NT2/D1 (cell line): ENCODE measurements around the gene HOXB9.

Source experiments
- DNase-seq: peaks from one replicate; pipeline ENCODE4 v3.0.0-alpha.2; 2011; ENCODE audit warnings: low read depth, low spot score
- H3K27me3 ChIP-seq: 2 replicates; pipeline ENCODE4 v1.6.0; 2011; ENCODE audit warnings: mild to moderate bottlenecking; ENCODE audit not compliant: insufficient read length, insufficient read depth
- H3K36me3 ChIP-seq: 2 replicates; pipeline ENCODE4 v1.6.1; 2011; ENCODE audit warnings: mild to moderate bottlenecking, low read length, mixed read lengths; ENCODE audit not compliant: insufficient read depth, insufficient read length
- H3K4me1 ChIP-seq: 2 replicates; pipeline ENCODE4 v1.5.1; 2011; ENCODE audit not compliant: insufficient read depth, insufficient read length
- H3K4me3 ChIP-seq: 2 replicates; pipeline ENCODE4 v1.5.1; 2011; ENCODE audit warnings: low read depth; ENCODE audit not compliant: insufficient read length
- H3K9ac ChIP-seq: 2 replicates; pipeline ENCODE4 v1.6.0; 2011; ENCODE audit warnings: low read depth; ENCODE audit not compliant: insufficient read length
- H3K9me3 ChIP-seq: 2 replicates; pipeline ENCODE4 v1.5.1; 2011; ENCODE audit warnings: mild to moderate bottlenecking, low read length; ENCODE audit not compliant: insufficient read depth
- SUZ12 ChIP-seq: IDR thresholded peaks from 2 replicates; pipeline ENCODE4 v1.6.1; 2011; ENCODE audit not compliant: insufficient read length, insufficient read depth; ENCODE audit errors: extremely low read depth
- YY1 ChIP-seq: IDR thresholded peaks from 2 replicates; pipeline ENCODE4 v1.6.1; 2011; ENCODE audit not compliant: insufficient read length, insufficient read depth
- ZNF274 ChIP-seq: IDR thresholded peaks from 2 replicates; pipeline ENCODE4 v1.6.1; 2011; ENCODE audit warnings: mild to moderate bottlenecking, low read depth, low read length

HOXB9 gene

DNA sequence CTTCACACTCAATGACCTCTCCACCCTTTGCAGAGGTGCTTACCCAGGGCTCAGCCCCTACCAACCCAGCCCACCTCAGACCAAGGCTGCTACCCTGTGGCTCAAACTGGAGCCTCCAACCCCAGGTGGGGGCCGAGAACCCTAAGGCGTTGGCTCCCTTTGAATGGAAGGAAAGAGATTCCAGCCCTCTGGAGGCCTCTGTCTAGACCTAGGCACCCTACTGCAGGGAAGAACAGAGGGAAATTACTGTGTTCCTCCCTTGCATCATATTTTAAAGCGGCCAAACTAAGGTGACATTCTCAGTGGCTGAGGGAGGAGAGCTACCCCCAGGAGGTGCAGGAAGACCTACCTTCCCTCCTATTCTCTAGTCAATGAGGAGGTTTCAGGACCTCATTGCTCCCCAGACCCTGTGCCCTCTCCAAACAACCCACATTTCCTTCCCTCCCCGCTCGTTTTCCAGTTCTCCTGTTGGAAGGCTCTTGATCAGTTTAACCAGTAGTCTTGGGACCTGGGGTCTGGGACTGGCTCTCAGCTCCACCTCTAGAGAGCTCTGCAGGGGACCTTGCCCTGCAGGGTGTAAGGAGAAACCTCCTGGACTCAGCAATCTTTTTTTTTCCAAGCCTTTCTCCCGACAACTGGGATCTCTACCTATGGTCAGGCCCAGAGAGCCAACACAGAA lies 5.6 kb downstream of the HOXB9 start:
- Histone ChIP-seq H3K9me3 (peaks cover 7% of the 10 kb centered on the region; the same call in 1 of the 2 replicates), H3K4me3 (no peak overlapping the region), H3K27me3 (peaks cover 100% of the 10 kb centered on the region), H3K9ac (no peak overlapping the region), H3K4me1 (peaks cover 13% of the 10 kb centered on the region), H3K36me3 (no peaks in the 10 kb centered on the region)
- no peak for DNase-seq
- TF ChIP-seq YY1 (no peak), SUZ12 (peak; percentile 66)

GRCh38 chr17:48619826-48620449 lies 6.2 kb downstream of the HOXB9 start:
- H3K9me3 ChIP-seq: peaks cover 7% of the 10 kb centered on the region; the same call in 1 of the 2 replicates
- peak overlapping the region; percentile 13 for H3K4me3 ChIP-seq
- peaks cover 13% of the 10 kb centered on the region for H3K4me1 ChIP-seq
- TF ChIP-seq SUZ12: peak; percentile 27
- no peak for TF ChIP-seq YY1
- H3K9ac ChIP-seq: no peak overlapping the region
- peaks cover 100% of the 10 kb centered on the region for H3K27me3 ChIP-seq
- DNase-seq: no peak
- no peaks in the 10 kb centered on the region for H3K36me3 ChIP-seq

GRCh38 chr17:48618256-48618896 lies 7.8 kb downstream of the HOXB9 start:
- Histone ChIP-seq H3K36me3 (no peaks in the 10 kb centered on the region), H3K9ac (no peak overlapping the region), H3K27me3 (peaks cover 99% of the 10 kb centered on the region), H3K4me1 (peaks cover 13% of the 10 kb centered on the region), H3K4me3 (no peak overlapping the region), H3K9me3 (peaks cover 7% of the 10 kb centered on the region; the same call in 1 of the 2 replicates)
- TF ChIP-seq ZNF274 (no peak), SUZ12 (no peak), YY1 (no peak)
- peak; percentile 52 for DNase-seq

GRCh38 chr17:48617471-48618255 lies 8.5 kb downstream of the HOXB9 start:
- no peak for DNase-seq
- Histone ChIP-seq H3K4me3 (no peak overlapping the region), H3K9me3 (peaks cover 7% of the 10 kb centered on the region; the same call in 1 of the 2 replicates), H3K36me3 (no peaks in the 10 kb centered on the region), H3K4me1 (peaks cover 13% of the 10 kb centered on the region), H3K9ac (no peak overlapping the region), H3K27me3 (peaks cover 99% of the 10 kb centered on the region)
- TF ChIP-seq ZNF274: no peak
- no peak for TF ChIP-seq YY1
- peak; percentile 100 for TF ChIP-seq SUZ12

DNA sequence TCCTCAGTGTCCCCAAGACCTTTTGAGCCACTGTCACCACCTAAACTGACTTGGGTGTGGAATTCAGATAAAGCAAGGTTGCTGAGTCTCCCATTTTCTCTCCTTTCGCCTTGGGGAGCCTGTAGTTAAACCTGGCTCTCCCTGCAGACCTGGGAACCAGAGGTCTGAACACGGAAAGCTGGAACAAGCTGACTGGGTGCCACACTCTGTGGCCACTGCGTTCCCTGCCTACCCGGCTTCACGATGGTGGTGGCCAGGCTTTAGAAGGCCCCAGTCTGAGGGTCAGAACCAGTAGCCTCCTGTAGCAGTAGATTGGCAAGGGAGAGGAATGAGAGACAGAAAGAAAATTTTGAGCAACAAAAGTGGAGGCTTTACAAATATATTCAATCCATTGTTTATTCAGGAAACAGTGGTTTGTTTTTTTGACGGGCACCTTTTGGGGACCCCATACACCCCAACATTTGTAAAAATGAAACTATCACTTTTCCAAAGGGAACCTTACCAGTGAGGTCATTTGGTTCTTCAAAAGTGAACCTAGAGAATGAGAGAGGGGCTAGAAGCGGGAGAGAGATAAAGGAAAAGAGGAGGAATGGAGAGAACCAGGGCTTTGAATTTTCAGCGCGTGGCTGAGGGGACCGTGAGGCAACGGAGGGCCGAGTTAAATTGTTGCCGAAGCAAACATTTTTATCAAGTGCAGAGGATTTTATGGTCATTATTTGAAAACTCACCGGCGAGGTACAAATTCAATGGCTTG lies 9.3 kb downstream of the HOXB9 start:
- Histone ChIP-seq H3K9me3 (0 out of 2 replicates have a peak, but pooled peaks cover under 1% of the 10 kb centered on the region), H3K9ac (no peak overlapping the region), H3K27me3 (peaks cover 99% of the 10 kb centered on the region), H3K4me3 (no peak overlapping the region), H3K36me3 (no peaks in the 10 kb centered on the region), H3K4me1 (peaks cover 14% of the 10 kb centered on the region)
- no peak for DNase-seq
- TF ChIP-seq YY1: no peak
- no peak for TF ChIP-seq ZNF274

GRCh38 chr17:48615963-48616716 lies 10.0 kb downstream of the HOXB9 start:
- Histone ChIP-seq H3K36me3 (no peaks in the 10 kb centered on the region), H3K27me3 (peaks cover 99% of the 10 kb centered on the region), H3K9me3 (no peaks in the 10 kb centered on the region), H3K4me3 (no peak overlapping the region), H3K4me1 (peaks cover 14% of the 10 kb centered on the region), H3K9ac (no peak overlapping the region)
- DNase-seq: no peak
- TF ChIP-seq YY1 (no peak), ZNF274 (no peak), SUZ12 (peak; percentile 82)
